ENCODE measurements around the gene ERGIC1. TPM values are rescaled to one million over a fixed set of nuclear protein-coding genes. Genes with fewer than 3 reads are reported as not detected.

ERGIC1 gene
- total RNA-seq, 1 donor from 2014 or later, result 57.9 TPM

DNA sequence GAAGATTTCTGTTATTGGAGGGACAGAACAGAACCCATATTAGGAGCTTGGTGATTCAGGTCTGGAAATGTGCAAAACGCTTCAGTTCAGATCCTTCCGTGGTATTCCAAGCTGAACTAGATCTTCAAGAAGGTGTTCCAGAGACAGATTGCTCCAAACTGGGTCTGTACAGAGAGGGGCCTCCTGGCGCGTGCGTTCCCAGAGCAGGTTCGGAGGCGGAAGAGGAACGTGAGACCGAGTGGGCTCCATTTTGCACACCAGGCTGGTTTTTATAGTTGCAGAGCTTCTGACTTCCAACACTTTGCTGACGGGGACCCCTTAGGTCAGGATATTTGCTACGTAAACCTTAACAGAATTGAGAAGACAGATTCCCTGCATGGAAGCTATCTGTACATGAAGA, 108.5 kb downstream of the ERGIC1 start:
- no peak for DNase-seq (ENCODE audit: low read depth in 2 of 2)

DNA sequence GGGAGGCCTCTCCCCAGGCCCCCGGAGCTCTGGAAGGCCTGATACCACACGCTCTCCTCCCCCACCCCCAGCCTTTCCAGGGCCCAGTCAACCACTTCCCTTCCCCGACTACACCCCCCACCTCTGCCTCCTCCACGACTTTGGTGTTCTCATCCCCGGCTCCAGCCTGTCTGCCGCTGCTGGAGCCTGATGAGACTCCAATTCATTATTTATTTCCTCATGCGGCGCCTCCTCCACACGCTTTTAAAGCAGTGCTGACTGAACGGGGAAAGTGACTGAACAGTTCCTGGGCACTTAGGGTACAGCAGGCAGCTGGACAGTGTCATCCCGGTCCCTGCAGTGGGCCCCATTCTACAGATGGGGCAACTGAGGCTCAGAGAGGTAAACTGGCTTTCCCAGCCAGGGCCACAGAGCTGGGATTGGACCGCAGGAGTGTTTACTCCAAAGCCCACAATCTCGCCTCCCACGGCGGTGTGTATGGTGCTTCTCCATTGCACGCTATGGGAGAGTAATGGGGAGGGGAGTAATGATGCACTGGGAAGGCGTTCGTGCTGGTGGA, 109.3 kb downstream of the ERGIC1 start:
- DNase-seq (ENCODE audit: low read depth in 2 of 2), result peak in 1 of 2 donors; percentile 65

DNA sequence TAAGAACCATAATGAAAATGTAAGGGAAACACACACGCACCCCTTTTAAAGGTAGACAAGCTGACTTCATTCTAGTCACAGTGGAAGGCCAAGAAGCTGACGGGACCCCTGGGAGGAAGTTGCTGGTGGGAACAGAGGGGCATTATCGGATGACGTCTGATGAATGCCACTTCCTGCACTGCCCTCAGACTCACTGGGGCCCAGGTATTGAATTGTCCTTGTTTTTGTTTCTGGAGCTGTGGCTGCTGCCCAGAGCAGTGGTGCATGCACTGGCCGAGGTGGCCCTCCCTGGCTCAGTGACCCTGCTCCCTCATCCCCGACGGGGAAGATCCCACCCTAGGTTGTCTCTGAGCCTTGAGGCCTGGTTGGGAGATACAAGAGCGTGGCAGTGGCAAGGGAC, 109.9 kb downstream of the ERGIC1 start:
- peak in 1 of 2 donors; percentile 47 for DNase-seq (ENCODE audit: low read depth in 2 of 2)

DNA sequence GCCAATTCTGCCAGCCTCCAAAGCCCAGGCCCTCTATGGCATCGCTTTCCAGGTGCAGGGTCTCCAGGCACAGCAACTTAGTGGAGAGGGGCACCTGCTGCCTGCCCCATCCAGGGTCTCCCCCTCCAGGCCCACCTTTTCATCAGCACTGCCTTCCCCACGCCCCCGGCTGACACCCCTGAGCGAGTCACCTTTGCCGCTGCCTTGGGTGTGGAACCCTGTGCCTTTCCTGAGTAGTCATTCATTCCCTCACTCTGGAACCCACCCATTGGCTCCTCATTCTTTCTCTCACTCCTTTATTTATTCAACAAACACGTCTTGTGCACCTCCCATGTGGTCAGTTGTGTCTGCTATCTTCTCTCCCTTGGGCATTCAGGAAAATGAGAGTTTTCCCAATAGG, 110.7 kb downstream of the ERGIC1 start:
- no peak for DNase-seq (ENCODE audit: low read depth in 2 of 2)

DNA sequence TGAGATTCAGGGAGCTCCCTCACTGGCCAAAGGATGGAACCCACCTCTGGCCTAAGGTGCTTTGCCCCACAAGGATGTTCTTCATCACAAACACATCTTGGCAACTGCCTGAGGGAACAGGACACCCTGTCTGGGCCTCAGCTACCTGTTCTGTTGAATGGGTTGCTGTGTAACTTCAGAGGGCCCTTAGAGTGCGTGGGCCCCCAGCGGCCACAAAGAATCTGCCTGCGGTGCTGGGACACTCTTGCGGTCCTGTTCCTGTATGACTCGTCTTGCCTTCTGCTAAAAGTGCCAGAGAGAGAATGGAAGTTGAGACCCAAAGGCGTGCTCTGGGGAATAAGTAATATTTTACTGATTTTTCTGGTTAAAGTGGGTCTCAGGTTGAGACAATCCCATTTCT, 111.1 kb downstream of the ERGIC1 start:
- no peak for DNase-seq (ENCODE audit: low read depth in 2 of 2)

DNA sequence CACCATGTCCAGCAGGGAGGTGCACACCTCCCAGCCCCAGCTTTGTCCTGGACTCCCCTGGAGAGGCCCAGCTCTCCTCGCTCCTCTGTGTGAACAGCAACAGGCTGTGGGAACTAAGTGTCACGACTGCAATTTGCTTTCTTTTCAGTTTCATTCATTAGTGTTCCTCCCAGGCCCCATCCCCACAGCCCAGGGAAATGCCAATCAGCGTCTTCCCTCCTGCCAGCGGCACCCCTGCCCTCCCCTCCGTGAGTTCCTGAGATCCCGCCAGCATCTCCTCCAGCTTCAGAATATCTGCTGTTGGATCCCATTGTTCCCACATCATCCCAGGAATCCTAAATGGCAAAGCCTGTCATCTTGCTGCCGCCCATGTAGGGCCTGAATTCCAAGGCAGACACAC, 112.1 kb downstream of the ERGIC1 start:
- DNase-seq (ENCODE audit: low read depth in 2 of 2), result no peak

DNA sequence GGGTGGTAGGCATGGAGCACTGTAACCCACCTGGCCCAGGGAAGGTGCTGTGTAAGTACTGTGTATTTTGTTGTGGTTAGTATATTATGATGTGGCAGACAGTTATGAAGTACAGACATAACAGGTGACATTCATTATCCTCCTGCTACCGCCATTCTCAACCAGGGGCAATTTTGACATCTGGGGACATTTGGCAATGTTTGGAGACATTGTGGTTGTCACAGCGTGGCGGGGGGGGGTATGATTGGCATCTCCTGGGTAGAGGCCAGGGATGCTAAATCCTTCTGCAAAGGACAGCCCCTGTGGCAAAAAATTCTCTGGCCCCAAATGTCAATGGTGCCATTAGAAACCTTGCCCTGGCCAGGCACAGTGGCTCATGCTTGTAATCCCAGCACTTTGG, 115.4 kb downstream of the ERGIC1 start:
- no peak for DNase-seq (ENCODE audit: low read depth in 2 of 2)

DNA sequence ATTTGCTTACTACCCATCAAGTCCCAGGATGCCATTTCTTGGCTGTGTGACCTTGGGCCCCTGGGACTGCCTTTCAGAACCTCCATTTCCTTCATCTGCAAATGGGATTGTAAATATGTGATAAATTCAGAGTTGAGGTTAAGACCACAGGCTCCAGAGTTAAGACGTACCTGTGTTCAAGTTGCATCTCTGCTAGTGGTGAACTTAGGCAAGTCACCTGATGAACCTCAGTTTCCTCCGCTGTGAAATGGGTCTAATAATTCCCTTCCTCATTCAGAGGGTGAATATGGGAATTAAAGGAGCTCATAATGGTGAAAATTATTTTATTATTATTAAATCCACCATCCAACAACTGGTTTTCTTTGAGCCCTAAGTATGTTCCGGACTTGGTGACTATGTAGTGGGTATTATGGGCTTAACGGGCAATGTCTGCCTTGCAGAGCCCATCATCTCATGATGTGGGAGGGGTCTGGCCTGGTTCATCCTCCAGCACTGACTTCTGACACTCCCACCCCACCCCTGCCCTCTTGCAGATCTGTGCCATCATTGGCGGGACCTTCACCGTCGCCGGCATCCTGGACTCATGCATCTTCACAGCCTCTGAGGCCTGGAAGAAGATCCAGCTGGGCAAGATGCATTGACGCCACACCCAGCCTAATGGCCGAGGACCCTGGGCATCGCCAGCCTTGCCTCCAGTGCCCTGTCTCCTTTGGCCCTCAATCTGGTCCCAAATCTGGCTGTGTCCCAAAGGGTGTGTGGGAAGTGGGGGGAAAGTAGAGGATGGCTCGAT, 116.3 kb downstream of the ERGIC1 start:
- DNase-seq (ENCODE audit: low read depth in 2 of 2), result no peak

DNA sequence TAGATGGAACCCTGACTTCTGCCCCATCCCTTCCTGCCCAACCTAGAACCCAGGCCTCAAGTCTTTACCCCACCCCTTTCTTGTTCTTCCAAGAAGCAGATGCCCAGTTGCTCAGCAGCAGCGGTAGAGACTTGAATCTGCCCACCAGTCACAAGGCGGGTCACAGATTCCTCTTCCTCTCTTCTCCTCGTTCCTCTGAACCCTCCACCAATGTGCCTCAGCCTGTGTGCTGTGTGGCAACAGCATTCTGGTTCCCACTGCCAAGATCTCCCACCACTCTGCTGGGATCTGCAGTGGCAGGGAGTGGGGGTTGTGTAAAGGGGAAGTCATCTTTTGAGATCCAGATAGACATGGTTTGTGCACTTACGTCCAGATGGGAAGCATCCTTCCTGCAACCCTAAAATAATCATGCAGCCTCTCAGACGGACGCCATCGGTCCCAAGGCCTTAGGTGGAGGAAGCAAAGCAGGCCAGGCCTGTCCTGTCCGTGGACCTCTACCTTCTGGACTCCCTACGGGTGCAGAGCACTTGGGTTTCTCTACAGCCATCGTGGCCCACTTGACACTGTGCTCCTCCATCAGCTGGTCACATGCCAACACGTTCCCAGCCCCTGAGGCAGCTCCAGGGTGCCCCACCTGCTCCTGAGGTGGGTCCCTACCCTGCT, 117.5 kb downstream of the ERGIC1 start:
- DNase-seq (ENCODE audit: low read depth in 2 of 2), result no peak

DNA sequence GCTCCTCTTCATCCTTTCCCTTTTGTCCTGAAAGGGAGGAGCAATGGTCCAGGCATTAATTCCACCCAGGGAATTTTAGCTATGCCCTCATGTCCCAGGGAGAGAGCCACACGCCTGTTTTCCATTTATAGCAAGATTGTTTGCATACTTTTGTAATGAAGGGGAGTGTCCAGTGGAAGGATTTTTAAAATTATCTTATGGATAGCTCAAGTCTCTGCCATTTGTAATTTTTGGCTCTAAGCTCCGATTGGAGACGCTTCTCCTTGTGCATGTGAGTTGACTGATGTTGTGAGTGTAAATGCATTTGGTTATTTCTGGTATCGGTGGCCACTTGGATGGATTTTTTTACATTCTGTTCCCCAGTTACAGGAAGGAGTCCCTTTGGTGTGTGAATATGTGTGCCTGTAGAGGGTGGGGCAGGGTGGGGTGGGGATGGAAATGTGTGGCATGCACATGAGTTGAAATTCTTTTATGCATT, 118.0 kb downstream of the ERGIC1 start:
- no peak for DNase-seq (ENCODE audit: low read depth in 2 of 2)

DNA sequence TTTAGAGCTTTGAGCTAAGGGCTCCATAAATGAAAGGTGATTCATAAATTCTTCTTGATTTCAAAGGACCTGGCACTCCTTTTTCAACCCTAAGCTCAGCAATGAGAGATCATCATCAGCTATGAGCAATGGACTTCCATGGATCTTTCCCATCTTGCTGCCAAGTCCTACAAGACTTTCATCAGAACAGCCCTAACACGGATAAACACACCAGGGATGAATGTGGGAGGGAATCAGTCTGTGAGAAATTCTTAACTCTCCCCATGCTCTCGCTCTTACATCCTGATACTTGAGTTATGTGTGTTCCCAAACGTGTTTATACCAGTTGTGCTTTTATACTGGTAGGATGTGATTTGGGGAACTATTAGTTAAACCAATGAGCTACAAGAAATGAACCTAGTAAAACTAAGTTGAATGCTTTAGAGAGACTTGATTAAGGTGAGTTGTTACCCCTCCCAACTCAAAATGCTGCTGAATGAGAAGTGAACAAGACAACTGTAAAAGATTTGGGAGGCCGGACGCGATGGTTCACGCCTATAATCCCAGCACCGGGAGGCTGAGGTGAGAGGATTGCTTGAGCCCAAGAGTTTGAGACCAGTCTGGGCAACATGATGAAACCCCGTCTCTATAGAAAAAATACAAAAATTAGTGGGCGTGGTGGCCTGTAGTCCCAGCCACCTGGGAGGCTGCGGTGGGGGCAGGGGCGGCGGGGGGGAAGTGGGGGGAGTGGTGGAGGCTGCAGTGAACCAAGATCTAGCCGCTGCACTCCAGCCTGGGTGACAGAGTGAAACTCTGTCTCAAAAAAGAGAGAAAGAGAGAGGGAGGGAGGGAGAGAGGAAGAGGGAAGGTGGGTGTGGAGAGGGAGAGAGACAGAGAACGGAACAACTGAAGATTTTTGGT, 120.0 kb downstream of the ERGIC1 start:
- DNase-seq (ENCODE audit: low read depth in 2 of 2), result no peak

DNA sequence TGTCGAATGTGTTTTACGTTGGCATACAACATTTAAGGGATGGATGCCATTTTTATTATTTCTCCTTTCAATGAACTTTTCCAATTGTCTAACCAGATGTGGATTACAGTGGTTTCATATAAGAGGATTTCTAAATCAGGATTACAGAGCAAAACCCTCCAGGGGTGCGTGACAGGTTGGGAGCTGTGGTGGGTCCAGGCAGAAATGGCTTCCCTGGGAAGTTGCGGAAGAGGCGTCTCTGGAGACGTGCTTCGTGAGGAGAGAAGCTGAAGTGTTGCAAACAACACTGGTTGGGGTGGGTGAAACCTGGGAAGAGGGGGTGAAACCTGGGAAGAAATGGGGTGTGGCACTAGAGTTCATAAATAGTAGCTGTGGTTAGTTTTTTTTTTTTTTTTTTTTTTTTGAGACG, 120.7 kb downstream of the ERGIC1 start:
- no peak for DNase-seq (ENCODE audit: low read depth in 2 of 2)

DNA sequence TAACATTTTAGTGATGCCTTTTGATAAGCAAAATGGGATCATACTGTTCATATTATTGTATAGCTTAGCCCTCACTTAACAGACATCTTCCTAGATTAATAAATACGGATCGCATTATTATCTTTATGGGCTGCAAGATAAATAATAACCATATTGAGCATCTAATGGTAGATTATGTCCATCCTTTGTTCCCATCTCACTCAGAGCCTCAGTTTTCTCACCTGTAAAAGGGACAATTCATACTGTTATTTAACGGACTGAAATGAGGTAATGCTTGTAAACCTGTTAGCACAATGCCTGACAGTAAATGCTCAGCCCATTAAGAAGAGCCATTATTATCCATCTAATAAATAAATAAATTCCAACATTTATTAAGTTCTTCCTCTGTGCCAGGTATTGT, 122.2 kb downstream of the ERGIC1 start:
- no peak for DNase-seq (ENCODE audit: low read depth in 2 of 2)

DNA sequence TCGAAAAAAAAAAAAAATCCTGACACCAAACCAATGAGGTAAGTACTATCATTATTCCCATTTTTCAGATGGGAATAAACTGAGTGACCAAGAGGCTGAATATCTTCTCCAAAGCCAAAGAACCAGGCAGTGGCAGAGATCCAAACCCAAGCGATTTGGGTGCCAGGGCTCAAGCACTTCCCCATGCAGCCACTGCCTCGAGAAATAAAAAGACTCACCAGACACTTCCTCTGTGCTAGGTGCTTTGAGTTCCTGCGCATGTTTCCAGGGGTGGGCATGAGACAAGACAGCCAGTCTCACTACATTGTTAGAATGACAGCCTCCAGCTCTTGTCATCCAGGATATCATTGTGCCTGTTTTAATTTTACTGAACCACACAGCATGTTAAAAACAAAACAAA, 122.9 kb downstream of the ERGIC1 start:
- no peak for DNase-seq (ENCODE audit: low read depth in 2 of 2)

DNA sequence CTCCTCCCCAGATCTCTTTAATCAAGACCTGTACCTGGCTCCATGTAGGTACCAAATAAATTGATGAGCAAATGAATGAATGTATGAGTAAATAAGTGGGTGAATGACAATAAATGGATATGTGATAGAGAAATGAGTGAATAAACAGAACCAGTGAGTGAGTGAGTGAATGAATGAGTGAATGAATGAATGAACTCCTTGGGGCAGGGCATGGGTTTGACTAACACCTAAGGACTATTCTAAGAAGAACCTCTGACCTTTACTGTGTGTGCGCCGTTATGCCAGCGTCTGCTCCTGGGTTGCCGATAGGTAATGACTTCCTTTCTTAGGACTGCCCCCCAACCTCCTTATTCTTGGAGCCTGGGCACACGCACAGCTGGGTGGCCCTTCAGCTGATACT, 123.4 kb downstream of the ERGIC1 start:
- no peak for DNase-seq (ENCODE audit: low read depth in 2 of 2)

DNA sequence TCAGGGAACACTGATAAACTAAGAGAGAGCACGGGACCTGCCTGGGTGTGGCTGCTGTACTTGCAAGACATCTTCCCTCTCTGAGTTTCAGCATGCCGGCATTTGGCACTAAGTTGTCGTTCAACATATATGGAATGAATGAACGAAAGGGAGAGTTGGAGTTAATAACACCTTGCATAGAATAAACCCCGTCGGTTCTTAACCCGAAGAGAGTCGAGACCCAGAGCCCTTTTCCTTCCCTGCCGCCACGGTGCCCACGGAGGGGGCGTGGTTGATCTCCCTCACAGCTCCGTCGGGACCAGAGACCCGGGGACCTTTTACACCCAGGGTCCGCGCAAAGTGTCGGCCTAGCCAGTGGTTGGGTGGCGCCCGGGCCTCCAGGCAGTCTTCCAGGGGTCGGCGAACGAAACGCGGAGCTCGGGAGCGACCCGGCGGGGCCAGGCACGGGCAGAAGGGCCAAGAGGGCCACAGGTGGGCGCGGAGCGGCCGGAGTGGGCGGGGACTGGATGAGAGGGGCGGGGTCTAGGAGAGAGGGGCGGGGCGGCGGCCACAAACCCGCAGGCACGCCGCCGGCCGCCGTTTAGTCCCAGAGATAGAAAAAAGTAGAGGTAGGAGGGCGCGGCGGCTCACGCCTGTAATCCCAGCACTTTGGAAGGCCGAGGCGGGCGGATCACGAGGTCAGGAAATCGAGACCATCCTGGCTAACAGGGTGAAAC, 124.4 kb downstream of the ERGIC1 start:
- peak; percentile 28 to 76 for DNase-seq (ENCODE audit: low read depth in 2 of 2)

DNA sequence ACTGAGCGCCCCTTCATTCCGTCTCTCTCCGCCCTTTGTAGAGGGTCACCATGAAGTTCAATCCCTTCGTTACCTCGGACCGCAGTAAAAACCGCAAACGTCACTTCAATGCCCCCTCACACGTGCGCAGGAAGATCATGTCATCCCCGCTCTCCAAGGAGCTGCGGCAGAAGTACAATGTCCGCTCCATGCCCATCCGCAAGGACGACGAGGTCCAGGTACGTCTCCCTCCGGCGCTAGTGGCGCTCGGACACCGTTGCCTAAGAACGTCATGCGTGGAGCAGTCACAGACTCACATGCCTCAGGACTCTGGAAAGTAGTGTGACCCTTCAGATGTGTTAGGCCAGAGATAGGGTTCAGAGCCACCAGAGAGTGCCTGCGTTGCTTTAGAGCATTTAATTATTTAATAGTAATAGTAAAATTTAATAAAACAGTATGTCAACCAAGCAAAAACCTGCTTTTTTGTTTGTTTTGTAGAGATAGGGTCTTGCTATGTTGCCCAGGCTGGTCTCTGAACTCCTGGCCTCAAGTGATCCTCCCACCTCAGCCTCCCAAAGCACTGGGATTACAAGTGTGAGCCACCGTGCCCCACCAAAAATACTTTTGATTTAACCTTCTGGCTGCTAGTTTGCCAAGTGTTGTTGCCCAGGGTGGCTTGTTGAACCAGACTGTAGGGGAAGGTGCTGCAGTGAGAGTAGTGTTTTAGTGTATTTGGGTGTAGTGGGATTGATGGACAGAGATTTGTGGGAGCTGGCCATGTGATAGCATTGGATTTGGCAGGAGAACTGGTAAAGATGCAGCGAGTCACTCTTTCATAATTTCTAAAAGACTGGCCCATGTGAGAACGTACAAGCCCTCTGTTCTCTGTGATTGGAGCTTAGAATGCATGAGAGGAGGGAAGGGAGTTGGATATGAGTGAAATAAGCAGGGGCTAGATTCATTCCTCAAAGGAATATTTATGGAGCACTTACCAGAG, 126.1 kb downstream of the ERGIC1 start:
- peak in 1 of 2 donors; percentile 17 for DNase-seq (ENCODE audit: low read depth in 2 of 2)

DNA sequence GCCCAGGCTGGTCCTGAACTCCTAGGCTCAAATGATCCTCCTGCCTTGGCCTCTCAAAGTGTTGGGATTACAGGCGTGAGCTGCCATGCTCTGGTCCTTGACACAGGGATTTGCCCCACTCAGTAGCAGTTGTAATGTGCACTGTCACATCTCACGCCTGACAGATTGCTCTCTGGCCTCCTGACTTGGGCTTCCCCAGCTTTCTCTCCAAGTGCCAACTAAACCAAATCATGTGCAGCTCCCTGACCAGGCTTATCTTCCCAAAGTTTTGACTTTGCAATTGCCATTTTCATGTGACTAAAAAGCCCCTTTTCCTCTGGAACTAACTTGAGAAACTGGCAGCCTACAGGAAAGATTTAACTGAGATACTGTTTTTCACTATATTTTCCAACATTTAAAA, 135.9 kb downstream of the ERGIC1 start:
- no peak for DNase-seq (ENCODE audit: low read depth in 2 of 2)

DNA sequence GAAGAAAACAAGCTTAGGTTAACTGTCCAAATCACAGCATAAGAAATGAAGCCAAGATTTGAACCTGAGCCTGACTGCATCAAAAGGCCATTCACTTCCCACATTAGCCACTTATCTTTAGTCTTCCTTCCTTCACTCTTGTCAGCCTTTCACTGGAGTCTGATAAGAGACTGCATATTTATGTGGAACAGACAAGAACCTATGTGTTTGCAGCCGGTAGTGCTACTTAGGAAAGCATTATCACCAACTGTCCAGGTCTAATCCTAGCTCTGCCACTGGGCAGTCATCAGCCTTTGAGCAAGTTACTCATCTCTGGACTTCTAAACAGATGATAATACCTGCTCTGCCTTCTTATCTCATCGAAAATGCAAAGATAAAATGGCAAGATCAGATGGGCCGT, 137.4 kb downstream of the ERGIC1 start:
- no peak for DNase-seq (ENCODE audit: low read depth in 2 of 2)

DNA sequence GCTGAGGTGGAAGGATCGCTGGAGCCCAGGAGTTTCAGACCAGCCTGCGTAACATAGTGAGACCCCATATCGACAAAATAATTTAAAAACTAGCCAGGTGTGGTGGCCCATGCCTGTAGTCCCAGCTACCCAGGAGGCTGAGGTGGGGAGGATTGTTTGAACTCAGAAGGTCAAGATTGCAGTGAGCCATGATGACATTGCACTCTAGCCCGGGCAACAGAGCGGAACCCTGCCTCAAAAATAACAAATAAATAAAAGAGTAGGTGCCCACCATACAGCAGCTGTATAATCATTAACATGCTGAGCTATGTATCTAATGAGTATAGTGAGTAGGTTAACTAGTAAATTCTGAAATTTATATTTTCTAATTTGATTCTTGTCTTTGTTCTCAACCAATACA, 138.5 kb downstream of the ERGIC1 start:
- no peak for DNase-seq (ENCODE audit: low read depth in 2 of 2)
